ENCODE data around the gene FKBP5.

The FKBP5 gene

GRCh38 chr6:35717449-35718374 is 29.0 kb upstream of the FKBP5 start:
- no peak for TF ChIP-seq CTCF (conservative IDR thresholded peaks at IDR 0.05; ENCODE audit: control insufficient read depth, insufficient read depth, low read depth, low read length)
- H3K4me3 ChIP-seq (ENCODE audit: control insufficient read depth, low read depth, low read length): no peak overlapping the region
- no peak for DNase-seq (ENCODE audit: low read depth)

DNA sequence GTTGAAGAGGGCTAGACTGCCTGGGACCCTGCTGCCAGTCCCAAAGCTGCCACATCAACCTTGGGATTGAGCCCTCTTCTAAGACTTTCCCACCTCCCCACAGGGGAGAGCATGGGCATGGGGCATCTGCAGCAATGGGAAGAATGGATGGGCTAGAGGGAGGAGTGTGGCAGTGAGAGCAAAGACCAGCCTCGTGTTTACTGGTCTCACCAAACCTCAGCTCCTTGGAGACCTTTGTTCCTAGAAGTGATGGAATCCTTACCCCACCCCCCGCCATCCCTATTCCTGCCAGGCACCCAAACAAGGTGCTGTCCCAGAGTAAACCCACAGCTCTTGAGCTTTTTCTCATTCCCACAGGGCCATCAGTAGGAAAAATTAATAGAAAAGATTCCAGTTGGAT is 28.1 kb upstream of the FKBP5 start:
- DNase-seq (ENCODE audit: low read depth): no peak
- no peak overlapping the region for H3K4me3 ChIP-seq (ENCODE audit: control insufficient read depth, low read depth, low read length)
- no peak for TF ChIP-seq CTCF (conservative IDR thresholded peaks at IDR 0.05; ENCODE audit: control insufficient read depth, insufficient read depth, low read depth, low read length)

- no peak overlapping the region for H3K4me3 ChIP-seq (ENCODE audit: control insufficient read depth, low read depth, low read length)
- no peak for TF ChIP-seq CTCF (conservative IDR thresholded peaks at IDR 0.05; ENCODE audit: control insufficient read depth, insufficient read depth, low read depth, low read length)
- DNase-seq (ENCODE audit: low read depth): no peak
Measured at GRCh38 chr6:35713006-35713767, 24.5 kb upstream of the FKBP5 start.

DNA sequence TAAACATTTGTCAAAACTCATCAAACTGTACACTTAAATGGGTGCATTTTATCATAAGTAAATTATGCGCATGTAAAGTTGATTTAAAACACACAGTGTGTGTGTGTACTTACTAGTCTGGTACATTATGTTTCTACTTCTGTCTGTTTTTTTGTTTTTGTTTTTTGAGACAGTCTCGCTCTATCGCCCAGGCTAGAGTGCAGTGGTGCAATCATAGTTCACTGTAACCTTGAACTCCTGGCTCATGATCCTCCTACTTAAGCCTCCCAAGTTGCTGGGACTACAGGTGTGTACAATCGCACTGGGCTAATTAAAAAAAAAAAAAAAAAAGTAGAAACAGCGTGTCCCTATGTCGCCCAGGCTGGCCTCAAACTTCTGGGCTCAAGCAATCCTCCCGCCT is 23.0 kb upstream of the FKBP5 start:
- H3K4me3 ChIP-seq (ENCODE audit: control insufficient read depth, low read depth, low read length): no peak overlapping the region
- TF ChIP-seq CTCF (conservative IDR thresholded peaks at IDR 0.05; ENCODE audit: control insufficient read depth, insufficient read depth, low read depth, low read length): no peak

DNA sequence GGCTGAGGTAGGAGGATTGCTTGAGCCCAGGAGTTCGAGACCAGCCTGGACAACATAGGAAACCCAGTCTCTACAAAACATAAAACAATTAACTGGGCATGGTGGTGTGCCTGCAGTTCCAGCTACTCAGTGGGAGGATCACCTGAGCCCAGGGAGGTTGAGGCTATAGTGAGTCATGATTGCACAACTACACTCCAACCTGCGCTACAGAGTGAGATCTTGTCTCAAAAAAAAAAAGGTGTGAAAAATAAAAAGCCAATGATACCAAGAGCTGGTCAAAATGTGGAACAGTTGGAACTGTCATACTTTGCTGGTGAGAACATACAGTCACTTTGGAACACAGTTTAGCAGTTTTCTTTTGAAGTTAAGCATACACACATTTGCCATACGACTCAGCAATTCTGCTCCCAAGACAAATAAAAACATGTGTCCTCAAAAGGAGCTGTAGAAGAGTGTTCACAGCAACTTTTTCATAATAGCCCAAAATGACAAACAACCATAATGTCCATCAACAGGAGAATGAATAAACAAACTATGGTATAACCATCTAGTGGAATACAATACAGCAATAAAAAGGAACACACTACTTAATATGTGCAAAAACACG is 21.6 kb upstream of the FKBP5 start:
- H3K4me3 ChIP-seq (ENCODE audit: control insufficient read depth, low read depth, low read length): no peak overlapping the region
- peak; percentile 57 for DNase-seq (ENCODE audit: low read depth)
- TF ChIP-seq CTCF (conservative IDR thresholded peaks at IDR 0.05; ENCODE audit: control insufficient read depth, insufficient read depth, low read depth, low read length): no peak

More for the DNA sequence above, 23.0 kb upstream of the FKBP5 start:
- no peak for DNase-seq (ENCODE audit: low read depth)

DNA sequence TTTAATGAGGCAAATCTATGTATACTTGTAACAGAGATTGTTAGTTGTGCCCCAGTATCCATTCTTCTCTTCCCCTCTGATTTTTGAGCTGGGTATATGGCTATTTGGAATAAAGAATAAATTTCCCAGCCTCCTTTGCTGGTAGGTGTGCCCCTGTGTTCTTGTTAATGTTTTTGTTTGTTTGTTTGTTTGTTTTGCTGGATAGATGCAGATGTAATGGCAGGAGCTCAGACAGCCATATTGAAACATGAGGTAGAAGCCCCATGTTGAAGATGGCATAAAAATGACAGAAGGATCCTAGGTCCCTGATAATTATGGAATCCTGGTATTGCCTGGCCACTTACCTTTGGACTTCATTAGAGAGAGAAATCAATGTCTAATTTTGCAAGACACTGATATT is 19.9 kb upstream of the FKBP5 start:
- no peak for DNase-seq (ENCODE audit: low read depth)
- H3K4me3 ChIP-seq (ENCODE audit: control insufficient read depth, low read depth, low read length): no peak overlapping the region
- TF ChIP-seq CTCF (conservative IDR thresholded peaks at IDR 0.05; ENCODE audit: control insufficient read depth, insufficient read depth, low read depth, low read length): no peak
